GM23338 (cell line): ENCODE results near the gene CHAD. TPM values are rescaled to one million over a fixed set of nuclear protein-coding genes. Genes with fewer than 3 reads are reported as not detected.
A peak's percentile ranks its signal among the peaks of the same experiment; 100 is the strongest.

Experiments used
- ATAC-seq: fragments of 200-7000 bp; cut with Tn5 transposase; 3 replicates; pipeline ENCODE4 v1.9.1; 2020
- DNase-seq: peaks from one replicate; pipeline ENCODE4 v3.0.0-alpha.2; 2015; ENCODE audit warnings: low spot score
- H2AFZ ChIP-seq: fragments of 200-600 bp; sonication (generic); 2 replicates; pipeline ENCODE4 v1.8.0; 2016; ENCODE audit warnings: antibody characterized with exemption, mild to moderate bottlenecking, moderate library complexity
- H3F3A ChIP-seq: fragments of 200-600 bp; sonication (generic); replicated peaks from 2 replicates; pipeline ENCODE4 v1.8.0; 2017; ENCODE audit warnings: antibody characterized with exemption, mixed run types, low read depth
- H3K27ac ChIP-seq: fragments of 200-600 bp; sonication (generic); 2 replicates; pipeline ENCODE4 v1.6.1; 2016; ENCODE audit warnings: low read depth
- H3K27me3 ChIP-seq: fragments of 200-600 bp; sonication (generic); 2 replicates; pipeline ENCODE4 v1.8.0; 2016; ENCODE audit warnings: mild to moderate bottlenecking, mixed run types, moderate library complexity; ENCODE audit not compliant: insufficient read depth
- H3K36me3 ChIP-seq: fragments of 200-600 bp; sonication (generic); 2 replicates; pipeline ENCODE4 v1.8.0; 2016; ENCODE audit warnings: mild to moderate bottlenecking; ENCODE audit not compliant: insufficient read depth
- H3K4me1 ChIP-seq: fragments of 200-600 bp; sonication (generic); 2 replicates; pipeline ENCODE4 v1.8.0; 2016; ENCODE audit warnings: mild to moderate bottlenecking, moderate library complexity; ENCODE audit not compliant: insufficient read depth
- H3K4me2 ChIP-seq: fragments of 200-600 bp; sonication (generic); 2 replicates; pipeline ENCODE4 v1.7.1; 2017; ENCODE audit warnings: mixed run types
- H3K4me3 ChIP-seq: fragments of 200-600 bp; sonication (generic); 2 replicates; pipeline ENCODE4 v1.6.1; 2016; ENCODE audit warnings: mixed run types
- H3K79me2 ChIP-seq: fragments of 200-600 bp; sonication (generic); replicated peaks from 2 replicates; pipeline ENCODE4 v1.8.0; 2017; ENCODE audit warnings: mild to moderate bottlenecking; ENCODE audit not compliant: insufficient read depth
- H3K9me2 ChIP-seq: fragments of 200-600 bp; sonication (generic); 2 replicates; pipeline ENCODE4 v1.8.0; 2017; ENCODE audit not compliant: insufficient read depth
- H4K20me1 ChIP-seq: fragments of 200-600 bp; sonication (generic); replicated peaks from 2 replicates; pipeline ENCODE4 v1.8.0; 2017; ENCODE audit warnings: mild to moderate bottlenecking; ENCODE audit not compliant: insufficient read depth
- H3K27ac Mint-ChIP-seq: 2 replicates; pipeline ENCODE4 v1.8.0; 2020; ENCODE audit warnings: inconsistent platforms, mild to moderate bottlenecking, moderate library complexity, mixed read lengths
- H3K27me3 Mint-ChIP-seq: 3 replicates; pipeline ENCODE4 v1.8.0; 2022; ENCODE audit warnings: low read depth, mild to moderate bottlenecking, moderate library complexity, mixed read lengths, inconsistent platforms; ENCODE audit not compliant: insufficient read depth, poor library complexity
- H3K36me3 Mint-ChIP-seq: 3 replicates; pipeline ENCODE4 v1.8.0; 2021; ENCODE audit warnings: low read depth, mild to moderate bottlenecking, inconsistent platforms, moderate library complexity, mixed read lengths
- H3K4me1 Mint-ChIP-seq: 3 replicates; pipeline ENCODE4 v1.8.0; 2020; ENCODE audit warnings: mild to moderate bottlenecking, inconsistent platforms, mixed read lengths
- H3K4me3 Mint-ChIP-seq: 3 replicates; pipeline ENCODE4 v1.8.0; 2021; ENCODE audit warnings: moderate library complexity, mild to moderate bottlenecking, inconsistent platforms, mixed read lengths
- H3K9me3 Mint-ChIP-seq: 3 replicates; pipeline ENCODE4 v1.8.0; 2020; ENCODE audit warnings: moderate library complexity, mild to moderate bottlenecking, inconsistent platforms, mixed read lengths
- CREB1 ChIP-seq: fragments of 250-450 bp; sonication (Bioruptor Pico); IDR thresholded peaks from 2 replicates; pipeline ENCODE4 v1.5.0; 2020; ENCODE audit warnings: low read depth, mild to moderate bottlenecking, moderate library complexity
- ETS1 ChIP-seq: IDR thresholded peaks from 2 replicates; pipeline ENCODE4 v1.6.1; 2016; ENCODE audit warnings: antibody characterized with exemption
- JUNB ChIP-seq: IDR thresholded peaks from one replicate; pipeline ENCODE4 v1.6.1; 2016; ENCODE audit warnings: antibody characterized with exemption; ENCODE audit not compliant: unreplicated experiment
- NANOG ChIP-seq: IDR thresholded peaks from 2 replicates; pipeline ENCODE4 v1.6.1; 2016; ENCODE audit warnings: antibody characterized with exemption, borderline replicate concordance
- POLR2AphosphoS5 ChIP-seq: IDR thresholded peaks from 2 replicates; pipeline ENCODE4 v1.6.1; 2016; ENCODE audit warnings: antibody characterized with exemption, low read depth
- REST ChIP-seq: IDR thresholded peaks from one replicate; pipeline ENCODE4 v1.6.1; 2018; ENCODE audit warnings: antibody characterized with exemption; ENCODE audit not compliant: unreplicated experiment
- ZNF331 ChIP-seq: fragments of 250-450 bp; sonication (Bioruptor Pico); IDR thresholded peaks from 2 replicates; pipeline ENCODE4 v1.5.0; 2020; ENCODE audit warnings: low read depth, mild to moderate bottlenecking, moderate library complexity
- ZNF462 ChIP-seq: fragments of 250-450 bp; sonication (Bioruptor Pico); IDR thresholded peaks from 2 replicates; pipeline ENCODE4 v1.5.0; 2020; ENCODE audit warnings: mild to moderate bottlenecking, moderate library complexity
- polyA plus RNA-seq: library from polyadenylated mRNA; unstranded; fragments of >200 nt; fragmentation: Nextera tagmentation; extraction: Ambion mirVana; gene quantifications from 2 replicates; pipeline ENCODE4 v1.2.1, GENCODE V29; 2016
- total RNA-seq: library from RNA; depleted of rRNA; stranded (reverse); fragments of >200 nt; shearing (Covaris generic); gene quantifications from 2 replicates; pipeline ENCODE4 v1.2.3, GENCODE V29; 2014

Gene CHAD
- total and polyA plus RNA-seq, 2 experiments from 2014 or later: 0.18 TPM; not detected in 1

GRCh38 chr17:50430821-50431618, 37.7 kb downstream of the CHAD start:
- no peaks in the 10 kb centered on the region for H3K36me3 ChIP-seq
- TF ChIP-seq CREB1 (CRISPR knock-in tag) (no peak), JUNB (no peak), NANOG (no peak), POLR2AphosphoS5 (no peak), REST (no peak), ZNF331 (CRISPR knock-in tag) (no peak)
- H2AFZ ChIP-seq: no peak overlapping the region
- H3K27ac ChIP-seq: 0 out of 2 replicates have a peak overlapping the region, but pooled peaks have one; percentile 19
- peaks cover 13% of the 10 kb centered on the region for H3K4me1 ChIP-seq
- H3K4me3 ChIP-seq: no peak overlapping the region
- H3K4me1 Mint-ChIP-seq: peaks cover 13% of the 10 kb centered on the region
- no peak overlapping the region for H3K4me2 ChIP-seq
- H3K27me3 ChIP-seq: no peaks in the 10 kb centered on the region
- no peaks in the 10 kb centered on the region for H3K36me3 Mint-ChIP-seq
- no peaks in the 10 kb centered on the region for H3K9me2 ChIP-seq
- no peaks in the 10 kb centered on the region for H4K20me1 ChIP-seq
- H3F3A ChIP-seq: peaks cover 7% of the 10 kb centered on the region; the same call in 1 of the 2 replicates
- H3K4me3 Mint-ChIP-seq: no peak overlapping the region
- no peaks in the 10 kb centered on the region; the same call in 1 of the 3 replicates for H3K9me3 Mint-ChIP-seq
- DNase-seq (no peak), ATAC-seq (no peak)
- H3K79me2 ChIP-seq: peaks cover 5% of the 10 kb centered on the region
- H3K27me3 Mint-ChIP-seq: peaks cover 8% of the 10 kb centered on the region
- H3K27ac Mint-ChIP-seq: no peak overlapping the region

- Mint-ChIP-seq H3K4me1 (peaks cover 18% of the 10 kb centered on the region), H3K9me3 (no peaks in the 10 kb centered on the region; the same call in 1 of the 3 replicates), H3K36me3 (no peaks in the 10 kb centered on the region), H3K27ac (no peak overlapping the region), H3K27me3 (peaks cover 13% of the 10 kb centered on the region), H3K4me3 (no peak overlapping the region)
- Histone ChIP-seq H3K4me3 (no peak overlapping the region), H3K4me1 (peaks cover 18% of the 10 kb centered on the region), H2AFZ (no peak overlapping the region), H3K27ac (no peak overlapping the region), H3K36me3 (no peaks in the 10 kb centered on the region), H3K79me2 (peaks cover 5% of the 10 kb centered on the region), H4K20me1 (no peaks in the 10 kb centered on the region), H3K9me2 (no peaks in the 10 kb centered on the region), H3F3A (peaks cover 7% of the 10 kb centered on the region; the same call in 1 of the 2 replicates), H3K27me3 (peaks cover 6% of the 10 kb centered on the region; the same call in 1 of the 2 replicates), H3K4me2 (no peak overlapping the region)
- DNase-seq (no peak), ATAC-seq (no peak)
- TF ChIP-seq ZNF462 (CRISPR knock-in tag): no peak
- TF ChIP-seq ETS1: no peak
Observed at GRCh38 chr17:50429793-50430192, 38.9 kb downstream of the CHAD start.
